WTC11 (cell line): ENCODE measurements around the gene CRAMP1. TPM values are rescaled to one million over a fixed set of nuclear protein-coding genes. Genes with fewer than 3 reads are reported as not detected.

ENCODE experiments used
- ATAC-seq: fragments of 200-7000 bp; cut with Tn5 transposase; 2 replicates; pipeline ENCODE4 v1.10.0; 2021; ENCODE audit warnings: mild to moderate bottlenecking, moderate library complexity
- CTCF ChIA-PET: fragments of 300-600 bp; sonication (Branson Sonifier 250); formaldehyde crosslinking; loops from one replicate; lab custom pipeline; 2021; ENCODE audit warnings: antibody characterized with exemption; lab: Charles Lee
- POLR2A ChIA-PET: fragments of 350-600 bp; sonication (Branson Sonifier 250); formaldehyde crosslinking; loops from one replicate; lab custom pipeline; 2021; ENCODE audit warnings: antibody characterized with exemption; lab: Charles Lee
- DNase-seq: peaks from one replicate; pipeline ENCODE4 v3.0.0; 2021; ENCODE audit warnings: low spot score
- H3K27ac Mint-ChIP-seq: 2 replicates; pipeline ENCODE4 v1.8.0; 2021; ENCODE audit warnings: mixed read lengths
- H3K27me3 Mint-ChIP-seq: 2 replicates; pipeline ENCODE4 v1.8.0; 2021; ENCODE audit warnings: low read depth, mild to moderate bottlenecking, moderate library complexity, mixed read lengths
- H3K36me3 Mint-ChIP-seq: 2 replicates; pipeline ENCODE4 v1.8.0; 2021; ENCODE audit warnings: mixed read lengths
- H3K4me1 Mint-ChIP-seq: 2 replicates; pipeline ENCODE4 v1.8.0; 2022; ENCODE audit warnings: mixed read lengths
- H3K4me3 Mint-ChIP-seq: 2 replicates; pipeline ENCODE4 v1.8.0; 2021; ENCODE audit warnings: mild to moderate bottlenecking, moderate library complexity, mixed read lengths
- H3K9me3 Mint-ChIP-seq: 2 replicates; pipeline ENCODE4 v1.8.0; 2021; ENCODE audit warnings: mixed read lengths
- ATF3 ChIP-seq: sonication (generic); formaldehyde crosslinking; conservative IDR thresholded peaks from 2 replicates; pipeline ENCODE4 v1.8.1; 2022; ENCODE audit warnings: mild to moderate bottlenecking, missing genetic modification reagents
- CBFB ChIP-seq: sonication (generic); formaldehyde crosslinking; IDR thresholded peaks from 2 replicates; pipeline ENCODE4 v1.8.1; 2022; ENCODE audit warnings: mild to moderate bottlenecking, low read depth, missing genetic modification reagents
- CDX4 ChIP-seq: fragments of 250-450 bp; sonication (Bioruptor Pico); IDR thresholded peaks from 2 replicates; pipeline ENCODE4 v1.9.0; 2021; ENCODE audit warnings: moderate library complexity, mild to moderate bottlenecking, inconsistent platforms, borderline replicate concordance
- CREB1 ChIP-seq: sonication (generic); formaldehyde crosslinking; IDR thresholded peaks from 2 replicates; pipeline ENCODE4 v1.8.0; 2023; ENCODE audit warnings: mild to moderate bottlenecking, missing genetic modification reagents
- E2F4 ChIP-seq: sonication (generic); formaldehyde crosslinking; IDR thresholded peaks from 2 replicates; pipeline ENCODE4 v1.8.1; 2022; ENCODE audit warnings: low read depth, mild to moderate bottlenecking, moderate library complexity, missing genetic modification reagents, borderline replicate concordance
- E2F5 ChIP-seq: sonication (generic); formaldehyde crosslinking; IDR thresholded peaks from 2 replicates; pipeline ENCODE4 v1.8.1; 2022; ENCODE audit warnings: mild to moderate bottlenecking, moderate library complexity, missing genetic modification reagents
- ELF4 ChIP-seq: sonication (generic); formaldehyde crosslinking; IDR thresholded peaks from 2 replicates; pipeline ENCODE4 v1.8.1; 2022; ENCODE audit warnings: low read depth, mild to moderate bottlenecking, moderate library complexity, missing genetic modification reagents
- FOXK1 ChIP-seq: sonication (generic); formaldehyde crosslinking; IDR thresholded peaks from 2 replicates; pipeline ENCODE4 v1.8.0; 2022; ENCODE audit warnings: mild to moderate bottlenecking, moderate library complexity, missing genetic modification reagents
- HMGXB4 ChIP-seq: sonication (generic); formaldehyde crosslinking; IDR thresholded peaks from 2 replicates; pipeline ENCODE4 v1.8.1; 2023; ENCODE audit warnings: mild to moderate bottlenecking, moderate library complexity, missing genetic modification reagents
- MLX ChIP-seq: sonication (generic); formaldehyde crosslinking; IDR thresholded peaks from 2 replicates; pipeline ENCODE4 v1.8.1; 2023; ENCODE audit warnings: mild to moderate bottlenecking, missing genetic modification reagents, moderate library complexity
- NFYB ChIP-seq: sonication (generic); formaldehyde crosslinking; conservative IDR thresholded peaks from 2 replicates; pipeline ENCODE4 v1.8.0; 2022; ENCODE audit warnings: low read depth, missing genetic modification reagents
- NR3C1 ChIP-seq: sonication (generic); formaldehyde crosslinking; conservative IDR thresholded peaks from 2 replicates; pipeline ENCODE4 v1.8.1; 2023; ENCODE audit warnings: low read depth, mild to moderate bottlenecking, missing genetic modification reagents
- PRDM15 ChIP-seq: sonication (generic); formaldehyde crosslinking; IDR thresholded peaks from 2 replicates; pipeline ENCODE4 v1.8.0; 2022; ENCODE audit warnings: missing genetic modification reagents
- STAT6 ChIP-seq: sonication (generic); formaldehyde crosslinking; conservative IDR thresholded peaks from 2 replicates; pipeline ENCODE4 v1.8.1; 2023; ENCODE audit warnings: mild to moderate bottlenecking, low read depth, missing genetic modification reagents, moderate library complexity
- TEAD4 ChIP-seq: sonication (generic); formaldehyde crosslinking; IDR thresholded peaks from 2 replicates; pipeline ENCODE4 v1.8.0; 2022; ENCODE audit warnings: mild to moderate bottlenecking, missing genetic modification reagents
- ZBTB43 ChIP-seq: sonication (generic); formaldehyde crosslinking; IDR thresholded peaks from 2 replicates; pipeline ENCODE4 v1.8.1; 2023; ENCODE audit warnings: mild to moderate bottlenecking, missing genetic modification reagents
- ZNF121 ChIP-seq: sonication (generic); formaldehyde crosslinking; IDR thresholded peaks from 2 replicates; pipeline ENCODE4 v1.8.0; 2023; ENCODE audit warnings: missing genetic modification reagents
- ZNF263 ChIP-seq: sonication (generic); formaldehyde crosslinking; IDR thresholded peaks from 2 replicates; pipeline ENCODE4 v1.8.1; 2022; ENCODE audit warnings: low read depth, mild to moderate bottlenecking, moderate library complexity, missing genetic modification reagents
- ZNF396 ChIP-seq: fragments of 250-450 bp; sonication (Bioruptor Pico); IDR thresholded peaks from 2 replicates; pipeline ENCODE4 v1.8.0; 2021; ENCODE audit warnings: mild to moderate bottlenecking, moderate library complexity, borderline replicate concordance
- total RNA-seq: library from RNA; stranded (reverse); gene quantifications from 3 replicates; pipeline ENCODE4 v1.2.3, GENCODE V29; 2021

The CRAMP1 gene
- total RNA-seq, 1 experiment from 2014 or later = 27.4 TPM

GRCh38 chr16:1651974-1652312, 39.8 kb downstream of the CRAMP1 start (continued):
- TF ChIP-seq CDX4 (no peak), CREB1 (CRISPR knock-in tag) (no peak), ZNF396 (CRISPR knock-in tag) (no peak), ZNF121 (no peak), ZBTB43 (CRISPR knock-in tag) (no peak)

- DNase-seq (no peak), ATAC-seq (no peak)
- Mint-ChIP-seq H3K9me3 (no peaks in the 10 kb centered on the region; the same call in 1 of the 2 replicates), H3K36me3 (peaks cover 47% of the 10 kb centered on the region), H3K4me3 (no peak overlapping the region), H3K4me1 (no peaks in the 10 kb centered on the region), H3K27me3 (no peaks in the 10 kb centered on the region), H3K27ac (no peak overlapping the region)
- CTCF ChIA-PET = no interaction called here
- TF ChIP-seq E2F5 (CRISPR knock-in tag) = no peak
- TF ChIP-seq ZNF263 = no peak
- TF ChIP-seq ELF4 = no peak
- no peak for TF ChIP-seq CBFB (CRISPR knock-in tag)
- POLR2A ChIA-PET = no interaction called here
These were observed 40.9 kb downstream of the CRAMP1 start for GRCh38 chr16:1653023-1653422.

GRCh38 chr16:1654505-1655268, 42.5 kb downstream of the CRAMP1 start:
- H3K4me1 Mint-ChIP-seq = no peaks in the 10 kb centered on the region
- peaks cover 44% of the 10 kb centered on the region for H3K36me3 Mint-ChIP-seq
- ChIA-PET POLR2A (no interaction called here), CTCF (interaction anchor here (3.2 kb wide), 1 partner anchor 51 kb away, joined by 9 read pairs; the partner anchor contains the start of gene MAPK8IP3)
- no peak overlapping the region for H3K27ac Mint-ChIP-seq
- ATAC-seq (no peak), DNase-seq (no peak)
- no peaks in the 10 kb centered on the region; the same call in 1 of the 2 replicates for H3K9me3 Mint-ChIP-seq
- H3K27me3 Mint-ChIP-seq = no peaks in the 10 kb centered on the region
- H3K4me3 Mint-ChIP-seq = no peak overlapping the region
- no peak for TF ChIP-seq ZNF263
- TF ChIP-seq TEAD4 (CRISPR knock-in tag) = no peak
- no peak for TF ChIP-seq STAT6 (CRISPR knock-in tag)
- TF ChIP-seq MLX (CRISPR knock-in tag) = no peak
- no peak for TF ChIP-seq HMGXB4
- no peak for TF ChIP-seq PRDM15 (CRISPR knock-in tag)
- TF ChIP-seq NFYB (CRISPR knock-in tag) = no peak
- no peak for TF ChIP-seq E2F4 (CRISPR knock-in tag)
- no peak for TF ChIP-seq ATF3 (CRISPR knock-in tag)
- TF ChIP-seq FOXK1 = no peak
- TF ChIP-seq NR3C1 = no peak
